Uterus (tissue), 2 donors: ENCODE data around the gene CLUH.

Experiments
- POLR2A ChIP-seq, 2 donors: fragments of 450-650 bp; IDR thresholded peaks; one replicate each; pipeline ENCODE4 v1.6.1; 2016; ENCODE audit warnings: antibody characterized with exemption in 2 of 2, mild to moderate bottlenecking in 1 of 2, moderate library complexity in 1 of 2
- TF ChIP-seq, protein P1 (sequence below), 4 experiments: fragments of 200-600 bp in 2 of 4; fragments of 450-650 bp in 2 of 4; sonication (generic) in 2 of 4; IDR thresholded peaks; one replicate each; pipeline ENCODE4 v1.5.1; 2016 to 2019; ENCODE audit warnings: antibody characterized with exemption in 4 of 4, mild to moderate bottlenecking in 2 of 4, moderate library complexity in 1 of 4

GRCh38 chr17:2649191-2649590 is 62.4 kb downstream of the CLUH start:
- no peak for TF ChIP-seq POLR2A (IDR thresholded peaks at IDR 0.05)
- TF ChIP-seq, protein P1, sequence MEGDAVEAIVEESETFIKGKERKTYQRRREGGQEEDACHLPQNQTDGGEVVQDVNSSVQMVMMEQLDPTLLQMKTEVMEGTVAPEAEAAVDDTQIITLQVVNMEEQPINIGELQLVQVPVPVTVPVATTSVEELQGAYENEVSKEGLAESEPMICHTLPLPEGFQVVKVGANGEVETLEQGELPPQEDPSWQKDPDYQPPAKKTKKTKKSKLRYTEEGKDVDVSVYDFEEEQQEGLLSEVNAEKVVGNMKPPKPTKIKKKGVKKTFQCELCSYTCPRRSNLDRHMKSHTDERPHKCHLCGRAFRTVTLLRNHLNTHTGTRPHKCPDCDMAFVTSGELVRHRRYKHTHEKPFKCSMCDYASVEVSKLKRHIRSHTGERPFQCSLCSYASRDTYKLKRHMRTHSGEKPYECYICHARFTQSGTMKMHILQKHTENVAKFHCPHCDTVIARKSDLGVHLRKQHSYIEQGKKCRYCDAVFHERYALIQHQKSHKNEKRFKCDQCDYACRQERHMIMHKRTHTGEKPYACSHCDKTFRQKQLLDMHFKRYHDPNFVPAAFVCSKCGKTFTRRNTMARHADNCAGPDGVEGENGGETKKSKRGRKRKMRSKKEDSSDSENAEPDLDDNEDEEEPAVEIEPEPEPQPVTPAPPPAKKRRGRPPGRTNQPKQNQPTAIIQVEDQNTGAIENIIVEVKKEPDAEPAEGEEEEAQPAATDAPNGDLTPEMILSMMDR (IDR thresholded peaks at IDR 0.05) = no peak
